Measurements from ENCODE around the gene AFF3.

- no peak for TF ChIP-seq CTCF (conservative IDR thresholded peaks at IDR 0.05)
- TF ChIP-seq EZH2 (IDR thresholded peaks at IDR 0.05; ENCODE audit: low read depth): no peak
Measured at GRCh38 chr2:99808361-99809200, 333.8 kb downstream of the AFF3 start.

Data from PC-9 (cell line).